ENCODE results near the gene C5orf22. TPM values are rescaled to one million over a fixed set of nuclear protein-coding genes. Genes with fewer than 3 reads are reported as not detected.
A peak's percentile ranks its signal among the peaks of the same experiment; 100 is the strongest.

C5orf22 gene
- total RNA-seq, result 21.1 to 22.9 TPM (median 22.7 TPM) in 3 replicates

DNA sequence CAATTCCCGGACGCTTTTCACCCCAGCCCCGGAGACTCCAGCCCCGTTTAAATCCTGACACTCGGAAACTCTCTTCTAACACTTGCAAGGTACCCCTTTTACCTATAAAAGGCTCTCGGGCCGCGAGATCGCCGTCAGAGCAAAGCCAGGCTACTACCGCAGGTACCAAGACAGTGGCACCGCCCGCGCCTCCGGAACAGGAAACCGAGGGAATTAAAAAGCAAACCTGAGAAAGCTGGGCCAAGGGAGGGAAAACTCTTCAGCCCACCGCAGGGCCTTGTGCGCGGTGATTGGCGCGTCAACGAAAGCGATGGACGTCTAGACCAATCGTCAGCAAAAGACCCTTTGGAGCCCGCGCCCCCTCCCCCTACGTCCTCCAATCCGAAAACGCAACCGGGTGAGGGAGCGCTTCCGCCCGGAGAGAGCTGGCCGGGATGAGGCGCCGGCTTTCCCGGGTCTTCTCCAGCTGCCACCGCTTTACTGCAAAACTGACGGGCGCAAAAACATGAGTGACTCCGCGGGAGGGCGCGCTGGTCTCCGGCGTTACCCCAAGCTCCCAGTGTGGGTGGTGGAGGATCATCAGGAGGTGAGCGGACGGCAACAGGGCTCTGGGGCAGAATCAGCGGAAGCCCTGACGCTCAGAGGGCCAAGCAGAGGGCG lies at the start of gene C5orf22, which contains the start of gene DROSHA:
Gene C5orf22, plus strand, starts transcription at position 414 of the 660 bp plus-strand sequence. Its CDS starts 92 bp downstream, at position 506.
Gene DROSHA, minus strand, starts transcription at position 206 of the 660 bp plus-strand sequence. CDS start 3,034 bp downstream, outside the sequence.
- Mint-ChIP-seq H3K4me1 (peaks cover 23% of the 10 kb centered on the region), H3K27ac (peak within 1 kb of the TSS; percentile 98), H3K9me3 (no peaks in the 10 kb centered on the region), H3K4me3 (peak within 1 kb of the TSS; percentile 100), H3K36me3 (peaks cover 21% of the 10 kb centered on the region), H3K27me3 (ENCODE audit: low read depth) (no peaks in the 10 kb centered on the region)
- peak; percentile 87 to 95 for DNase-seq (ENCODE audit: low spot score in 2 of 2, unreplicated experiment in 2 of 2)
- TF ChIP-seq, protein P1, sequence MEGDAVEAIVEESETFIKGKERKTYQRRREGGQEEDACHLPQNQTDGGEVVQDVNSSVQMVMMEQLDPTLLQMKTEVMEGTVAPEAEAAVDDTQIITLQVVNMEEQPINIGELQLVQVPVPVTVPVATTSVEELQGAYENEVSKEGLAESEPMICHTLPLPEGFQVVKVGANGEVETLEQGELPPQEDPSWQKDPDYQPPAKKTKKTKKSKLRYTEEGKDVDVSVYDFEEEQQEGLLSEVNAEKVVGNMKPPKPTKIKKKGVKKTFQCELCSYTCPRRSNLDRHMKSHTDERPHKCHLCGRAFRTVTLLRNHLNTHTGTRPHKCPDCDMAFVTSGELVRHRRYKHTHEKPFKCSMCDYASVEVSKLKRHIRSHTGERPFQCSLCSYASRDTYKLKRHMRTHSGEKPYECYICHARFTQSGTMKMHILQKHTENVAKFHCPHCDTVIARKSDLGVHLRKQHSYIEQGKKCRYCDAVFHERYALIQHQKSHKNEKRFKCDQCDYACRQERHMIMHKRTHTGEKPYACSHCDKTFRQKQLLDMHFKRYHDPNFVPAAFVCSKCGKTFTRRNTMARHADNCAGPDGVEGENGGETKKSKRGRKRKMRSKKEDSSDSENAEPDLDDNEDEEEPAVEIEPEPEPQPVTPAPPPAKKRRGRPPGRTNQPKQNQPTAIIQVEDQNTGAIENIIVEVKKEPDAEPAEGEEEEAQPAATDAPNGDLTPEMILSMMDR (IDR thresholded peaks at IDR 0.05; ENCODE audit: unreplicated experiment), result no peak

DNA sequence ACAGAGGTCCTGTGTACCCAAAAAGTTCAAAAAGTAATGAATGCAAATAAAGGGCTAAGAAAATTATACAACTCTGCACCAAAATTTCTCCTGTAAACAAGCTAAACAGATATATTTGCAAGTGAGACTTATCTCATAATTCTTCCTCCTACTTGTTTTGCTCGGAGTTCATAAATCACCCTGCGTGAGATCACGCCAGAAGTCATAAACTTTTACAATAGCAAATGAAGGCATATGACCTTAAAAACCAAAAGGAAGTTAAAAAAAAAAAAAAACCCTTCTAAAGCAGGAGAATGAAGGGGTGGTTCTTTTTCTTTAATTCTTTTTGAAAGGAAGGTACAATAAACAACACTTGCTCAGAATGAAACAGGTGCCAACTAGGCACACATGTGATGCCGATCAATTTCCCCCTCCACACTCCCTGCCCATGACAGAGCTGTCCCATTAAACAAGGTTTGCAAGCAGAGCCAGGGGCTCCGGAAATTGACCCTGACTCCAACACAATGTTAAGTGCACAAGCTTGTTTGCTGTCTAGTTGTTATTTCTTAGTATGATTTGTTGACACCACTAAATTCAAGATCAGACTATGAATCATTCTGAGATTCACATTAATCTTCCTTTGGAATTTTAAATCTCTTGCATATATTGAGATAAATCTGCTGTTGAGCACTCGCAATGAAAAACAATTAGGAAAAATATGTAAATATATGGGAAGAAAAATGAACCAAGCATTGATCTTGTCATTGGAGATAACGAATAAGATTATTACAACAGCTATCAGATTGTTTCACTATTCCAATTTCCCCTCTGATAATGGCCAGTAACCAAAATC lies 46.5 kb upstream of the C5orf22 start:
- Mint-ChIP-seq H3K4me3 (no peak overlapping the region), H3K36me3 (peaks cover 44% of the 10 kb centered on the region), H3K4me1 (peaks cover 6% of the 10 kb centered on the region), H3K27me3 (ENCODE audit: low read depth) (no peaks in the 10 kb centered on the region), H3K9me3 (no peaks in the 10 kb centered on the region), H3K27ac (peak overlapping the region; percentile 7)
- TF ChIP-seq, protein P1 (IDR thresholded peaks at IDR 0.05; ENCODE audit: unreplicated experiment), result no peak
- DNase-seq (ENCODE audit: low spot score in 2 of 2, unreplicated experiment in 2 of 2), result no peak

DNA sequence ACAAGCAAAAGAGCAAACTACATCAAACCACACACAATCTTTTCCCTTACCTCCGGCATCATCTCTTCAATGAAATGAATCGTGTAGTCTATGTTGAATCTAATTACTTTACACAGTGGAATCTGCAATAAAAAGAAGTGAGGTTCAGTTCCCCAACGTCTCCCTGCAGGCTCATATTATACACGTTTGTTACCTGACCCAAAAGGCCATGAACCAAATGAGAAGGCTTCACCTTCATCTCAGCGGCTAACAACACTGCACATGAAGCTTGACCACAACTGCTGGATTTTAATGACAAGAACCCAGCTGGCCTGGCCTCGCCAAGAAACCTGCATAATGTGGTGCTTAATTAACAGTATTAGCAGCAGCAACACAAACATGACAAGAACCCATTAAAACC lies 45.7 kb upstream of the C5orf22 start:
- H3K4me3 Mint-ChIP-seq, result no peak overlapping the region
- H3K4me1 Mint-ChIP-seq, result peaks cover 6% of the 10 kb centered on the region
- no peaks in the 10 kb centered on the region for H3K27me3 Mint-ChIP-seq (ENCODE audit: low read depth)
- H3K36me3 Mint-ChIP-seq, result peaks cover 50% of the 10 kb centered on the region
- TF ChIP-seq, protein P1 (IDR thresholded peaks at IDR 0.05; ENCODE audit: unreplicated experiment), result no peak
- DNase-seq (ENCODE audit: low spot score in 2 of 2, unreplicated experiment in 2 of 2), result no peak
- no peak overlapping the region for H3K27ac Mint-ChIP-seq
- no peaks in the 10 kb centered on the region for H3K9me3 Mint-ChIP-seq

DNA sequence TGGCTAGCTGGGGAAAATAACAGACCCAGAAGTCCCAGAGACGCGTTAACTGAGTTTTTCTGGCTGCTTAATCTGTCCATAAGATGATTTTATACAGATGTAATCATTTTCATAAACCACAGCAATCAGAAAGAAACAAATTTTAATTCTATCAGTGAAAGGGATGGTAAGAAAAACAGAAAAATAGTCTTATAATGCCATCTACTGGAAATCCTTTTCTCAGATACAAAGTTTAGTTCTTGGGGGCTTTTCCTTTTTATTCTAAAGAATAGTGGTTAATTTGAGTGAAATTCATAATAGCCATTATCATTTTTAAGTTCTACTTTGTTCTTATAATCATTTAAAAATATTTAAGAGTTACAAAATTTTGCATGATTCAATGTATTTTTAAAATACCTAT lies 44.6 kb upstream of the C5orf22 start:
- Mint-ChIP-seq H3K4me1 (peaks cover 6% of the 10 kb centered on the region), H3K27ac (no peak overlapping the region), H3K9me3 (no peaks in the 10 kb centered on the region), H3K27me3 (ENCODE audit: low read depth) (no peaks in the 10 kb centered on the region), H3K4me3 (no peak overlapping the region), H3K36me3 (peaks cover 47% of the 10 kb centered on the region)
- TF ChIP-seq, protein P1 (IDR thresholded peaks at IDR 0.05; ENCODE audit: unreplicated experiment), result no peak
- DNase-seq (ENCODE audit: low spot score in 2 of 2, unreplicated experiment in 2 of 2), result no peak

DNA sequence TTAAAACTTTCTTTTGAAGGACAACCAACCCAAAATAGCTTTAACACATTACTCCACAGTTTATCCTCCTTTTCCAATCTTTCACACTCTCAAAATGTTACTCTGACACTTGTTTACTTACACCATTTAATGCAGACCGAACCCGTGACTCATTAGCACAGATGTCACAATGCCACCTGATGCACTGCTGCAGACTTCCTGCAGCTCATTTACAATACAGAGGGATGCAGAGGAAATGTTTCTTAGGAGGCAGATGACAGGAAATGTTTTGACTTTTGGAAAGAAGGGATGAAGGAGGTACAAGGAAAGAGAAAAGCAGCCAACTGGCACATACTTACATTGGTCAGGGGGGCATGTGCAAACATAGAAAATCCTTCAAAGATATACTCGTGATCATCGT lies 39.2 kb upstream of the C5orf22 start:
- H3K4me1 Mint-ChIP-seq, result no peaks in the 10 kb centered on the region
- H3K9me3 Mint-ChIP-seq, result no peaks in the 10 kb centered on the region
- H3K36me3 Mint-ChIP-seq, result peaks cover 50% of the 10 kb centered on the region
- DNase-seq (ENCODE audit: low spot score in 2 of 2, unreplicated experiment in 2 of 2), result no peak
- H3K27ac Mint-ChIP-seq, result no peak overlapping the region
- TF ChIP-seq, protein P1 (IDR thresholded peaks at IDR 0.05; ENCODE audit: unreplicated experiment), result no peak
- no peaks in the 10 kb centered on the region for H3K27me3 Mint-ChIP-seq (ENCODE audit: low read depth)
- no peak overlapping the region for H3K4me3 Mint-ChIP-seq
